GM12872 (cell line): ENCODE data around the gene PSMD2.

Experiments
- TF ChIP-seq, protein P1 (sequence below): IDR thresholded peaks from 3 replicates; pipeline ENCODE4 v1.5.1; 2011; ENCODE audit warnings: low read depth, mild to moderate bottlenecking, low read length, moderate library complexity; ENCODE audit not compliant: insufficient read depth

The PSMD2 gene

DNA sequence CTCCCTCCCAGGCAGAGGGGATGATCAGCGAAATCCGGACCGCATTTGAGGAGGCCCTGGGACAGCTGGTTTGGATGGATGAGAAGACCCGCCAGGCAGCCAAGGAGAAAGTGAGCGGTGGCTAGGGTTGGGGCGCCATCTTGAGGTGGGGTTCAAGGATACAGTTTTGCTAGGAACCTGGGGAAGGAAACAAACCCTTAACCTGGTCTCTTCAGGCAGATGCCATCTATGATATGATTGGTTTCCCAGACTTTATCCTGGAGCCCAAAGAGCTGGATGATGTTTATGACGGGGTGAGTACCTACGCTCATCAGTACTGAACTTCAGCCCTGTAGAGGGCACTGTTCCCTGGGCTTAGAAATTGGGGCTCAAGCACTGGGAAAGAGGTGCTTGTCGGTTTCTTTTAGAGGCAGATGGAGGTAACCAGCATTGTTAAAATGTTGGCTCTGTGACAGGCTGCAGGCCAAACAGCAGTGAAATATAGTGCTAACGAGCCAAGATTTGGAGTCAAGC is 9.6 kb upstream of the PSMD2 start:
- TF ChIP-seq, protein P1, sequence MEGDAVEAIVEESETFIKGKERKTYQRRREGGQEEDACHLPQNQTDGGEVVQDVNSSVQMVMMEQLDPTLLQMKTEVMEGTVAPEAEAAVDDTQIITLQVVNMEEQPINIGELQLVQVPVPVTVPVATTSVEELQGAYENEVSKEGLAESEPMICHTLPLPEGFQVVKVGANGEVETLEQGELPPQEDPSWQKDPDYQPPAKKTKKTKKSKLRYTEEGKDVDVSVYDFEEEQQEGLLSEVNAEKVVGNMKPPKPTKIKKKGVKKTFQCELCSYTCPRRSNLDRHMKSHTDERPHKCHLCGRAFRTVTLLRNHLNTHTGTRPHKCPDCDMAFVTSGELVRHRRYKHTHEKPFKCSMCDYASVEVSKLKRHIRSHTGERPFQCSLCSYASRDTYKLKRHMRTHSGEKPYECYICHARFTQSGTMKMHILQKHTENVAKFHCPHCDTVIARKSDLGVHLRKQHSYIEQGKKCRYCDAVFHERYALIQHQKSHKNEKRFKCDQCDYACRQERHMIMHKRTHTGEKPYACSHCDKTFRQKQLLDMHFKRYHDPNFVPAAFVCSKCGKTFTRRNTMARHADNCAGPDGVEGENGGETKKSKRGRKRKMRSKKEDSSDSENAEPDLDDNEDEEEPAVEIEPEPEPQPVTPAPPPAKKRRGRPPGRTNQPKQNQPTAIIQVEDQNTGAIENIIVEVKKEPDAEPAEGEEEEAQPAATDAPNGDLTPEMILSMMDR: peak; percentile 73

DNA sequence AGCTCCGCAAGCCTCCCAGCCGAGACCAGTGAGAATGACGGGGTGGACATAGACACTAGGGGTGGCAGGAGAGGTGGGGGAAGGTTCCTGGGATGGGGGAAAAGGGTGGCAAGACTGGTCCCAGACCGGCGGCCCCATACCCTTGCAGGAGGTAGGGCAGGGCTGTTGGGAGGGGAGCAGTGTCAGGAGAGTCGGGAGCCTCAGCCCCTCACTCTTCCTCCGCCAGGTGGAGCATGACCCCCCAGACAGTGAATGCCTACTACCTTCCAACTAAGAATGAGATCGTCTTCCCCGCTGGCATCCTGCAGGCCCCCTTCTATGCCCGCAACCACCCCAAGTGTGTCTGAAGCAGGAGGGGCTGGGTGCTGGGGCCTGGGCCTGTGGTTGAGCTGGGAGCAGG is 8.7 kb upstream of the PSMD2 start:
- TF ChIP-seq, protein P1: no peak

- TF ChIP-seq, protein P1: no peak
These were observed 7.8 kb upstream of the PSMD2 start for GRCh38 chr3:184291044-184291737.

GRCh38 chr3:184291738-184292445 is 7.1 kb upstream of the PSMD2 start:
- TF ChIP-seq, protein P1: no peak

GRCh38 chr3:184295771-184296170 is 3.3 kb upstream of the PSMD2 start:
- TF ChIP-seq, protein P1: no peak

- TF ChIP-seq, protein P1: no peak
These were observed 2.4 kb upstream of the PSMD2 start for GRCh38 chr3:184296616-184297015.

DNA sequence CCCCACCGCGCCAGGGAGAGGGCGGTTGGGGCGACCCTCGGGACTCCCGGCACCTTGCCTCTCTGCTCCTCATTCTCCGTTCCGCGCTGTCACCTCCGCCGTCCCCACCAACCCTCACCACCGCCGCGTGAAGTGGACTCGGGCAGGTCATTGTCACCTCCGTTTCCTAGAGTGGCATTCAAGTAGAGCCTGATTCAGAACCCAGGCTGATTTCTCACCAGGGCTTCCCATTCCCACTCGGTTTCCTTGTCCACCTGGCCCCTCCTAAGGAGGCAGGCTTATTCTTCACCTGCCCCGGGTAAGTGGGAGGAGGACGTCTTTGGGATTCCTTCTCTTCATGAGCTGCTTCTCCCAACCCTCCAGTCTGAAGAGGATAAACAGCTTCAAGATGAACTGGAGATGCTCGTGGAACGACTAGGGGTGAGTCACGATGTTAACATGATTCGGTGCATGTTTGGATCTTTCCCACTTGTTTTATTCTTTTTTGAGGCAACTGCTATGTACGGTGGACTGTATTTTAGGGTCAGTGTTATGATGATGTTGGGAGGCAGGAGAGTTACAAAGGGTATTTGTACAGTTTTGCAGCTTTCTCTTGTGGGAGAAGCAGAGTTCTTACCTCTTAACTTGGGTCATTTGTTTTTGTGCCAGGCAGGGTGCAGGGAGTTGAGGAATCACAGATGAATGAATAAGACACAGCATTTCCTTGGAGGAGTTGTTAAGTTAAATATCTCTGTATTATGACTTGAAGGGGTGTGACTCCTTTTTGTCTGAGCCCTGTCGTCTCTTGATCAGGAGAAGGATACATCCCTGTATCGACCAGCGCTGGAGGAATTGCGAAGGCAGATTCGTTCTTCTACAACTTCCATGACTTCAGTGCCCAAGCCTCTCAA is 692 bp downstream of the PSMD2 start:
- TF ChIP-seq, protein P1: no peak
